HCT116 (cell line): ENCODE data around the gene ADIPOQ. TPM values are rescaled to one million over a fixed set of nuclear protein-coding genes. Genes with fewer than 3 reads are reported as not detected.

Experiments
- ATAC-seq: fragments of 200-7000 bp; cut with Tn5 transposase; 2 replicates; pipeline ENCODE4 v1.9.1; 2020; ENCODE audit warnings: mild to moderate bottlenecking, moderate library complexity
- BruUV-seq: library from RNA; stranded (reverse); fragments of 400-500 nt; replicated peaks from 2 replicates; lab custom pipeline; 2021; lab: Mats Ljungman, UMichigan
- CTCF ChIA-PET: fragments of 300-600 bp; sonication (Branson Sonifier 250); formaldehyde crosslinking; loops from one replicate; lab custom pipeline; 2021; ENCODE audit warnings: antibody characterized with exemption; lab: Charles Lee
- POLR2A ChIA-PET: fragments of 300-600, 350-600 bp; sonication (Branson Sonifier 250); formaldehyde crosslinking; loops from one replicate; lab custom pipeline; 2021; ENCODE audit warnings: antibody characterized with exemption; lab: Charles Lee
- RAD21 ChIA-PET, 2 experiments: fragments of 300-600 bp; sonication (Branson Sonifier 250); formaldehyde crosslinking; loops; one replicate each; lab custom pipeline; 2023; ENCODE audit warnings: low total read pairs in 2 of 2; ENCODE audit not compliant: uncharacterized antibody in 2 of 2, unreplicated experiment in 2 of 2, low non-redundant PET in 1 of 2; lab: Charles Lee
- DNase-seq: peaks from one replicate; pipeline ENCODE4 v3.0.0-alpha.2; 2010; ENCODE audit warnings: low read depth, low spot score
- H2AFZ ChIP-seq: fragments of 200-600 bp; shearing (Covaris generic), sonication (generic); 2 replicates; pipeline ENCODE4 v1.6.1; 2017; ENCODE audit warnings: low read depth, mixed run types, mixed read lengths, antibody characterized with exemption, low read length; ENCODE audit not compliant: poor library complexity, severe bottlenecking
- H3K27ac ChIP-seq: 2 replicates; pipeline ENCODE4 v1.5.1; 2012; ENCODE audit warnings: low read depth, low read length
- H3K27me3 ChIP-seq: fragments of 200-600 bp; sonication (generic); 2 replicates; pipeline ENCODE4 v1.6.1; 2016; ENCODE audit warnings: mixed run types, low read length, mixed read lengths; ENCODE audit not compliant: insufficient read depth
- H3K36me3 ChIP-seq, 2 experiments: fragments of 200-500 bp in 1 of 2; fragments of 200-600 bp in 1 of 2; sonication (Bioruptor generic) in 1 of 2; sonication (generic) in 1 of 2; 2 replicates each; pipeline versions ENCODE4 v1.5.1 to v1.6.1; 2014 to 2016; ENCODE audit warnings: low read length in 2 of 2, inconsistent platforms in 1 of 2, mixed read lengths in 1 of 2, mixed run types in 1 of 2; ENCODE audit not compliant: insufficient read depth in 2 of 2, control insufficient read depth in 1 of 2
- H3K4me1 ChIP-seq, 2 experiments: fragments of 200-600 bp in 1 of 2; sonication (generic) in 1 of 2; 2 replicates each; pipeline versions ENCODE4 v1.5.1 to v1.6.1; 2012 to 2017; ENCODE audit warnings: low read length in 2 of 2, inconsistent platforms in 1 of 2, mild to moderate bottlenecking in 1 of 2, mixed read lengths in 1 of 2, mixed run types in 1 of 2, moderate library complexity in 1 of 2; ENCODE audit not compliant: insufficient read depth in 2 of 2, control insufficient read depth in 1 of 2
- H3K4me2 ChIP-seq: fragments of 200-600 bp; sonication (generic); 2 replicates; pipeline ENCODE4 v1.6.1; 2017; ENCODE audit warnings: mixed run types, low read length, mixed read lengths
- H3K4me3 ChIP-seq, 2 experiments: fragments of 200-600 bp in 1 of 2; sonication (generic) in 1 of 2; replicated peaks in 1 of 2; 2 replicates each; pipeline ENCODE4 v1.5.1; 2011 to 2016; ENCODE audit warnings: low read length in 2 of 2, control low read depth in 1 of 2, low read depth in 1 of 2, mild to moderate bottlenecking in 1 of 2, mixed read lengths in 1 of 2, mixed run types in 1 of 2
- H3K79me2 ChIP-seq: fragments of 200-600 bp; sonication (generic); 2 replicates; pipeline ENCODE4 v1.6.1; 2017; ENCODE audit warnings: mild to moderate bottlenecking, mixed run types, low read length, moderate library complexity, mixed read lengths; ENCODE audit not compliant: insufficient read depth
- H3K9ac ChIP-seq: fragments of 200-600 bp; sonication (generic); 2 replicates; pipeline ENCODE4 v1.6.1; 2016; ENCODE audit warnings: low read length, mixed read lengths
- H3K9me2 ChIP-seq: fragments of 200-600 bp; sonication (generic), shearing (Covaris generic); 2 replicates; pipeline ENCODE4 v1.6.1; 2017; ENCODE audit warnings: mixed run types, mild to moderate bottlenecking, moderate library complexity; ENCODE audit not compliant: insufficient read depth
- H3K9me3 ChIP-seq, 2 experiments: fragments of 200-500 bp in 1 of 2; fragments of 200-600 bp in 1 of 2; sonication (Bioruptor generic) in 1 of 2; sonication (generic) in 1 of 2; 2 replicates each; pipeline ENCODE4 v1.6.1; 2014 to 2017; ENCODE audit warnings: low read length in 2 of 2, mixed read lengths in 2 of 2, inconsistent platforms in 1 of 2, low read depth in 1 of 2, mild to moderate bottlenecking in 1 of 2, mixed run types in 1 of 2, moderate library complexity in 1 of 2; ENCODE audit not compliant: control insufficient read depth in 1 of 2, insufficient read depth in 1 of 2
- H4K20me1 ChIP-seq: fragments of 200-600 bp; sonication (generic), shearing (Covaris generic); 2 replicates; pipeline ENCODE4 v1.6.1; 2017; ENCODE audit warnings: mixed run types, mild to moderate bottlenecking, moderate library complexity; ENCODE audit not compliant: insufficient read depth
- CEBPB ChIP-seq: IDR thresholded peaks from 2 replicates; pipeline ENCODE4 v1.6.1; 2012; ENCODE audit warnings: low read depth
- ELF1 ChIP-seq: IDR thresholded peaks from 2 replicates; pipeline ENCODE4 v1.6.1; 2012; ENCODE audit warnings: low read depth, borderline replicate concordance
- EZH2 ChIP-seq: fragments of 200-600 bp; sonication (generic); IDR thresholded peaks from 2 replicates; pipeline ENCODE4 v1.6.1; 2017; ENCODE audit warnings: antibody characterized with exemption, mixed run types
- MAX ChIP-seq: IDR thresholded peaks from 2 replicates; pipeline ENCODE4 v1.6.1; 2012
- POLR2A ChIP-seq: IDR thresholded peaks from 2 replicates; pipeline ENCODE4 v1.7.0; 2011; ENCODE audit warnings: borderline replicate concordance; ENCODE audit not compliant: insufficient read depth, insufficient read length; ENCODE audit errors: extremely low read depth
- SIN3A ChIP-seq: IDR thresholded peaks from 2 replicates; pipeline ENCODE4 v1.6.1; 2012; ENCODE audit warnings: low read depth
- intact Hi-C: fragments of 100-400 bp; cut with micrococcal nuclease; formaldehyde crosslinking; loops from 2 replicates; pipeline ENCODE4 v1.10.0; 2022
- total RNA-seq: library from RNA; stranded (reverse); gene quantifications from one replicate; pipeline ENCODE4 v1.2.1, GENCODE V29; 2021; ENCODE audit not compliant: unreplicated experiment
- TF ChIP-seq, protein P1 (sequence below): IDR thresholded peaks from 2 replicates; pipeline ENCODE4 v1.6.1; 2011; ENCODE audit warnings: mild to moderate bottlenecking, low read length, moderate library complexity; ENCODE audit not compliant: insufficient replicate concordance; ENCODE audit errors: extremely low read depth
- TF ChIP-seq, protein P2 (sequence below): IDR thresholded peaks from 2 replicates; pipeline ENCODE4 v1.6.1; 2012

The ADIPOQ gene
- total RNA-seq, 1 experiment from 2014 or later, result not detected

- intact Hi-C loops, result no loop called here
Measured at GRCh38 chr3:186880406-186880805, 37.9 kb downstream of the ADIPOQ start.

More at GRCh38 chr3:186880406-186880805, 37.9 kb downstream of the ADIPOQ start:
- H3K27ac ChIP-seq, result no peak overlapping the region
- ATAC-seq (no peak), DNase-seq (no peak)
- H3K9ac ChIP-seq, result no peak overlapping the region
- ChIA-PET CTCF (interaction anchor here (1.3 kb wide), 1 partner anchor 31 kb away, joined by 6 read pairs; no protein-coding TSS in a partner anchor), RAD21 (no interaction called here), POLR2A (no interaction called here)
- H3K79me2 ChIP-seq, result no peaks in the 10 kb centered on the region
- H2AFZ ChIP-seq, result no peak overlapping the region
- H3K27me3 ChIP-seq, result no peaks in the 10 kb centered on the region
- no TSS peak for BruUV-seq
- H4K20me1 ChIP-seq, result no peaks in the 10 kb centered on the region
- no peaks in the 10 kb centered on the region for H3K9me2 ChIP-seq
- H3K9me3 ChIP-seq, result no peaks in the 10 kb centered on the region
- H3K4me3 ChIP-seq, result no peak overlapping the region
- H3K4me2 ChIP-seq, result no peak overlapping the region
- TF ChIP-seq EZH2 (no peak), ELF1 (no peak), SIN3A (no peak), MAX (no peak), POLR2A (no peak), CEBPB (no peak)
- TF ChIP-seq, protein P1, sequence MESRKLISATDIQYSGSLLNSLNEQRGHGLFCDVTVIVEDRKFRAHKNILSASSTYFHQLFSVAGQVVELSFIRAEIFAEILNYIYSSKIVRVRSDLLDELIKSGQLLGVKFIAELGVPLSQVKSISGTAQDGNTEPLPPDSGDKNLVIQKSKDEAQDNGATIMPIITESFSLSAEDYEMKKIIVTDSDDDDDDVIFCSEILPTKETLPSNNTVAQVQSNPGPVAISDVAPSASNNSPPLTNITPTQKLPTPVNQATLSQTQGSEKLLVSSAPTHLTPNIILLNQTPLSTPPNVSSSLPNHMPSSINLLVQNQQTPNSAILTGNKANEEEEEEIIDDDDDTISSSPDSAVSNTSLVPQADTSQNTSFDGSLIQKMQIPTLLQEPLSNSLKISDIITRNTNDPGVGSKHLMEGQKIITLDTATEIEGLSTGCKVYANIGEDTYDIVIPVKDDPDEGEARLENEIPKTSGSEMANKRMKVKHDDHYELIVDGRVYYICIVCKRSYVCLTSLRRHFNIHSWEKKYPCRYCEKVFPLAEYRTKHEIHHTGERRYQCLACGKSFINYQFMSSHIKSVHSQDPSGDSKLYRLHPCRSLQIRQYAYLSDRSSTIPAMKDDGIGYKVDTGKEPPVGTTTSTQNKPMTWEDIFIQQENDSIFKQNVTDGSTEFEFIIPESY, result no peak
- TF ChIP-seq, protein P2, sequence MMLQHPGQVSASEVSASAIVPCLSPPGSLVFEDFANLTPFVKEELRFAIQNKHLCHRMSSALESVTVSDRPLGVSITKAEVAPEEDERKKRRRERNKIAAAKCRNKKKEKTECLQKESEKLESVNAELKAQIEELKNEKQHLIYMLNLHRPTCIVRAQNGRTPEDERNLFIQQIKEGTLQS, result no peak
- H3K36me3 ChIP-seq, result no peaks in the 10 kb centered on the region
- peaks cover 0 to 12% of the 10 kb centered on the region in 2 experiments; a peak in 2 of 4 replicates for H3K4me1 ChIP-seq
